Esophagus muscularis mucosa (tissue), 4 donors: ENCODE measurements around the gene NXNL2.

Experiments used
- EP300 ChIP-seq: sonication (generic); formaldehyde crosslinking; IDR thresholded peaks from one replicate; pipeline ENCODE4 v1.6.1; 2017; ENCODE audit warnings: antibody characterized with exemption
- POLR2AphosphoS5 ChIP-seq, 2 donors: sonication (generic); formaldehyde crosslinking; IDR thresholded peaks; one replicate each; pipeline ENCODE4 v1.6.1; 2017; ENCODE audit warnings: antibody characterized with exemption in 2 of 2
- TF ChIP-seq, protein P1 (sequence below), 3 experiments: fragments of 200-600 bp in 2 of 3; fragments of 450-650 bp in 1 of 3; sonication (generic) in 2 of 3; IDR thresholded peaks; one replicate each; pipeline ENCODE4 v1.5.1; 2017 to 2019; ENCODE audit warnings: antibody characterized with exemption in 3 of 3, mild to moderate bottlenecking in 2 of 3, moderate library complexity in 1 of 3

DNA sequence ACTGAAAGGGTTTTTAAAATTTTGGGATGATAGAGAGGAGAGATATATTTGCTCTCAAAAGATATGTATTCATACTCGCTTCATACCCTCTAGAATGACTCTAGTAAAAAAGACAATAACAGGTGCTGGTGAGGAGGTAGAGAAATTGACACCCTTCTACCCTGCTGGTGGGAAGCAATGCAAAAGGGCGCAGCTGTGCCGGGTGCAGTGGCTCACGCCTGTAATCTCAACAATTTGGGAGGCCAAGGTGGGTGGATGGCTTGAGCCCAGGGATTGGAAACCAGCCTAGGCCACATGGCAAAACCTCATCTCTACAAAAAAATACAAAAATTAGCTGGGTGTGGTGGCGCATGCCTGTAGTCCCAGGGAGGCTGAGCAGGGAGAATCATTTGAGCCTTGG lies 33.9 kb upstream of the NXNL2 start:
- TF ChIP-seq, protein P1, sequence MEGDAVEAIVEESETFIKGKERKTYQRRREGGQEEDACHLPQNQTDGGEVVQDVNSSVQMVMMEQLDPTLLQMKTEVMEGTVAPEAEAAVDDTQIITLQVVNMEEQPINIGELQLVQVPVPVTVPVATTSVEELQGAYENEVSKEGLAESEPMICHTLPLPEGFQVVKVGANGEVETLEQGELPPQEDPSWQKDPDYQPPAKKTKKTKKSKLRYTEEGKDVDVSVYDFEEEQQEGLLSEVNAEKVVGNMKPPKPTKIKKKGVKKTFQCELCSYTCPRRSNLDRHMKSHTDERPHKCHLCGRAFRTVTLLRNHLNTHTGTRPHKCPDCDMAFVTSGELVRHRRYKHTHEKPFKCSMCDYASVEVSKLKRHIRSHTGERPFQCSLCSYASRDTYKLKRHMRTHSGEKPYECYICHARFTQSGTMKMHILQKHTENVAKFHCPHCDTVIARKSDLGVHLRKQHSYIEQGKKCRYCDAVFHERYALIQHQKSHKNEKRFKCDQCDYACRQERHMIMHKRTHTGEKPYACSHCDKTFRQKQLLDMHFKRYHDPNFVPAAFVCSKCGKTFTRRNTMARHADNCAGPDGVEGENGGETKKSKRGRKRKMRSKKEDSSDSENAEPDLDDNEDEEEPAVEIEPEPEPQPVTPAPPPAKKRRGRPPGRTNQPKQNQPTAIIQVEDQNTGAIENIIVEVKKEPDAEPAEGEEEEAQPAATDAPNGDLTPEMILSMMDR (IDR thresholded peaks at IDR 0.05) = no peak
- TF ChIP-seq POLR2AphosphoS5 (IDR thresholded peaks at IDR 0.05) = no peak
- TF ChIP-seq EP300 = no peak
